Spleen (tissue), 7 donors: ENCODE results near the gene MGAT4A.

ENCODE experiments used
- POLR2A ChIP-seq, 3 donors: fragments of 450-650 bp; IDR thresholded peaks; one replicate each; pipeline ENCODE4 v1.5.1; 2017; ENCODE audit warnings: antibody characterized with exemption in 3 of 3, mild to moderate bottlenecking in 1 of 3
- POLR2AphosphoS5 ChIP-seq, 3 donors: sonication (generic); formaldehyde crosslinking; IDR thresholded peaks; one replicate each; pipeline ENCODE4 v1.5.1; 2017; ENCODE audit warnings: antibody characterized with exemption in 3 of 3
- TF ChIP-seq, protein P1 (sequence below), 11 experiments: fragments of 200-600 bp in 7 of 11; fragments of 450-650 bp in 4 of 11; sonication (generic) in 4 of 11; IDR thresholded peaks in 8 of 11; conservative IDR thresholded peaks in 3 of 11; 1 replicate in 7 of 11; 2 replicates in 4 of 11; pipeline versions ENCODE4 v1.4.0 to v1.8.0; 2016 to 2021; ENCODE audit warnings: antibody characterized with exemption in 11 of 11, inconsistent platforms in 4 of 11, mild to moderate bottlenecking in 1 of 11
- donor health status: DM: no; HTN: no; CAD: no; lungs with moderate emphysema.
- donor health status: DM: no; HTN: no; CAD: no.
- donor health status: DM: no; HTN: no; CAD: no.

DNA sequence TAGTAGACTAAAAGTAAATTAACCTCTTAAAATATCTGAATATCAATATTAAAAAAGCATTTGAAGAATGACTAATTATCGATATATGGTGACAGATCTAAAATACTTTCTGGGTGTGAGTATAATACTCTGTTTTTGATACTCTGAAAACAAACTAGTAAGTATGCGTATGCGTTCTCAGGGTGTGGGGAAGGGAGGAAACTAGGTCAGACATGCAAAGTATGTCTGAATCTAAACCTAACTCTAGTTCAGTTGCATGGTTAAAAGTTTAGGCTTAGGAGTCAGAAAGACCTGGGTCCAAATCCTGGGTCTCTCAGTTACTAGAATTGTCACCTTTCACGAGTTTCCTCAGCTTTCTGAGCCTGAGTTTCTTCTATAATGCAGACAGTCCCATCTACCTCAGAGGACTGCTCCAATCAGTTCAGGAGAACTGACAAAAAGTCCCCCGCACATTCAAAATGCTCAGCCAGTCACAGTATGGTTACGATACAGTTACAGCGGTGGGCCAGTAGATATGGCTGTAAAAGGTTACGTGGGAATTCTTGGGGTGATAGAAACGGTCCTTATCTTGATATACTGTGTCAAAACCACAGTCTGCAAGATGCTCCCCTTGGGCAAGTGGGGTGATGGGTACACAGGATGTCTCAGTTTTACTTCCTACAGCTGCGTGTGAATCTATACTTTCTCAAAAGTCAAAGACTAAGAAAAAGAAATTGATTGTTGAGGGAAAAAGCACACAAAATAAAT, 93.4 kb downstream of the MGAT4A start:
- TF ChIP-seq, protein P1, sequence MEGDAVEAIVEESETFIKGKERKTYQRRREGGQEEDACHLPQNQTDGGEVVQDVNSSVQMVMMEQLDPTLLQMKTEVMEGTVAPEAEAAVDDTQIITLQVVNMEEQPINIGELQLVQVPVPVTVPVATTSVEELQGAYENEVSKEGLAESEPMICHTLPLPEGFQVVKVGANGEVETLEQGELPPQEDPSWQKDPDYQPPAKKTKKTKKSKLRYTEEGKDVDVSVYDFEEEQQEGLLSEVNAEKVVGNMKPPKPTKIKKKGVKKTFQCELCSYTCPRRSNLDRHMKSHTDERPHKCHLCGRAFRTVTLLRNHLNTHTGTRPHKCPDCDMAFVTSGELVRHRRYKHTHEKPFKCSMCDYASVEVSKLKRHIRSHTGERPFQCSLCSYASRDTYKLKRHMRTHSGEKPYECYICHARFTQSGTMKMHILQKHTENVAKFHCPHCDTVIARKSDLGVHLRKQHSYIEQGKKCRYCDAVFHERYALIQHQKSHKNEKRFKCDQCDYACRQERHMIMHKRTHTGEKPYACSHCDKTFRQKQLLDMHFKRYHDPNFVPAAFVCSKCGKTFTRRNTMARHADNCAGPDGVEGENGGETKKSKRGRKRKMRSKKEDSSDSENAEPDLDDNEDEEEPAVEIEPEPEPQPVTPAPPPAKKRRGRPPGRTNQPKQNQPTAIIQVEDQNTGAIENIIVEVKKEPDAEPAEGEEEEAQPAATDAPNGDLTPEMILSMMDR (IDR thresholded peaks at IDR 0.05 in 8 of 11, conservative IDR thresholded peaks at IDR 0.05 in 3 of 11), result no peak
- no peak for TF ChIP-seq POLR2A (IDR thresholded peaks at IDR 0.05)
- TF ChIP-seq POLR2AphosphoS5 (IDR thresholded peaks at IDR 0.05), result no peak
